HEK293T (cell line): ENCODE data around the gene PAPOLA.

ENCODE experiments used
- ARNT ChIP-seq: fragments of 450-650 bp; IDR thresholded peaks from 2 replicates; pipeline ENCODE4 v1.6.1; 2017; ENCODE audit warnings: mild to moderate bottlenecking
- FOXK2 ChIP-seq: fragments of 450-650 bp; IDR thresholded peaks from 2 replicates; pipeline ENCODE4 v1.6.1; 2016; ENCODE audit warnings: mild to moderate bottlenecking
- SUZ12 ChIP-seq: fragments of 450-650 bp; IDR thresholded peaks from 2 replicates; pipeline ENCODE4 v1.6.1; 2016; ENCODE audit warnings: mild to moderate bottlenecking
- ZNF384 ChIP-seq: fragments of 450-650 bp; IDR thresholded peaks from 2 replicates; pipeline ENCODE4 v1.6.1; 2016

- TF ChIP-seq SUZ12 (no peak), ARNT (no peak), FOXK2 (no peak), ZNF384 (no peak)
These were observed 14.2 kb downstream of the PAPOLA start for GRCh38 chr14:96516351-96516750.
